DOHH2 (cell line): Measurements from ENCODE around the gene ZNF100.
"Not testable (repeated sequence)": the region's sequence is repeated elsewhere in the genome, so short reads cannot be mapped to it uniquely, and the experiment has no call there.

Source experiments
- H3F3A ChIP-seq: fragments of 200-600 bp; sonication (generic), shearing (Covaris generic); 2 replicates; pipeline ENCODE4 v1.6.0; 2016; ENCODE audit warnings: antibody characterized with exemption, mild to moderate bottlenecking; ENCODE audit not compliant: control insufficient read depth, insufficient read depth
- H3K27ac ChIP-seq: fragments of 200-600 bp; sonication (generic); 2 replicates; pipeline ENCODE4 v1.5.1; 2014; ENCODE audit warnings: low read depth, mild to moderate bottlenecking, low read length, moderate library complexity
- H3K27me3 ChIP-seq: fragments of 200-600 bp; sonication (generic); 2 replicates; pipeline ENCODE4 v1.6.1; 2014; ENCODE audit warnings: mild to moderate bottlenecking, low read length, mixed read lengths; ENCODE audit not compliant: control insufficient read depth
- H3K36me3 ChIP-seq: fragments of 200-600 bp; sonication (generic); 2 replicates; pipeline ENCODE4 v1.6.1; 2014; ENCODE audit warnings: mild to moderate bottlenecking, low read length, moderate library complexity, mixed read lengths; ENCODE audit not compliant: control insufficient read depth
- H3K4me1 ChIP-seq: fragments of 200-600 bp; sonication (generic); 2 replicates; pipeline ENCODE4 v1.6.1; 2014; ENCODE audit warnings: mild to moderate bottlenecking, low read length, mixed read lengths; ENCODE audit not compliant: control insufficient read depth
- H3K4me2 ChIP-seq: fragments of 200-600 bp; sonication (generic); 2 replicates; pipeline ENCODE4 v1.6.0; 2014; ENCODE audit warnings: mild to moderate bottlenecking, low read length, moderate library complexity
- H3K4me3 ChIP-seq: fragments of 200-600 bp; sonication (generic); 2 replicates; pipeline ENCODE4 v1.5.1; 2014; ENCODE audit warnings: mild to moderate bottlenecking, low read length, mixed read lengths
- H3K79me2 ChIP-seq: fragments of 200-600 bp; sonication (generic); 2 replicates; pipeline ENCODE4 v1.6.1; 2014; ENCODE audit warnings: mild to moderate bottlenecking, low read length, mixed read lengths; ENCODE audit not compliant: control insufficient read depth
- H3K9me2 ChIP-seq: fragments of 200-600 bp; sonication (generic); replicated peaks from 2 replicates; pipeline ENCODE4 v1.6.1; 2014; ENCODE audit warnings: mild to moderate bottlenecking, low read length, mixed read lengths; ENCODE audit not compliant: control insufficient read depth
- H3K9me3 ChIP-seq: fragments of 200-600 bp; sonication (generic); 2 replicates; pipeline ENCODE4 v1.6.1; 2014; ENCODE audit warnings: antibody characterized with exemption, low read length, mixed read lengths; ENCODE audit not compliant: control insufficient read depth, insufficient read depth
- H4K20me1 ChIP-seq: fragments of 200-600 bp; sonication (generic); 2 replicates; pipeline ENCODE4 v1.6.0; 2014; ENCODE audit warnings: low read depth, mild to moderate bottlenecking, antibody characterized with exemption, low read length, moderate library complexity; ENCODE audit not compliant: control insufficient read depth, insufficient read depth
- CTCF ChIP-seq: fragments of 200-600 bp; sonication (generic); IDR thresholded peaks from one replicate; pipeline ENCODE4 v1.5.1; 2014; ENCODE audit warnings: antibody characterized with exemption, mild to moderate bottlenecking, low read depth, low read length; ENCODE audit not compliant: poor library complexity, severe bottlenecking
- EZH2phosphoT487 ChIP-seq: fragments of 200-600 bp; sonication (generic); IDR thresholded peaks from 2 replicates; pipeline ENCODE4 v1.6.1; 2017; ENCODE audit warnings: borderline replicate concordance, mild to moderate bottlenecking, antibody characterized with exemption, low read length, moderate library complexity, mixed read lengths

ZNF100 gene

GRCh38 chr19:21749090-21749489 lies 18.3 kb downstream of the ZNF100 start:
- Histone ChIP-seq H3K4me1 (no peaks in the 10 kb centered on the region), H4K20me1 (no peaks in the 10 kb centered on the region), H3K27ac (no peak overlapping the region), H3K9me3 (peaks cover 9% of the 10 kb centered on the region), H3K4me3 (no peak overlapping the region), H3K4me2 (no peak overlapping the region), H3K79me2 (peaks cover 46% of the 10 kb centered on the region), H3K27me3 (no peaks in the 10 kb centered on the region), H3K9me2 (no peaks in the 10 kb centered on the region), H3F3A (no peaks in the 10 kb centered on the region), H3K36me3 (peaks cover 89% of the 10 kb centered on the region)
- TF ChIP-seq CTCF (no peak), EZH2phosphoT487 (no peak)

DNA sequence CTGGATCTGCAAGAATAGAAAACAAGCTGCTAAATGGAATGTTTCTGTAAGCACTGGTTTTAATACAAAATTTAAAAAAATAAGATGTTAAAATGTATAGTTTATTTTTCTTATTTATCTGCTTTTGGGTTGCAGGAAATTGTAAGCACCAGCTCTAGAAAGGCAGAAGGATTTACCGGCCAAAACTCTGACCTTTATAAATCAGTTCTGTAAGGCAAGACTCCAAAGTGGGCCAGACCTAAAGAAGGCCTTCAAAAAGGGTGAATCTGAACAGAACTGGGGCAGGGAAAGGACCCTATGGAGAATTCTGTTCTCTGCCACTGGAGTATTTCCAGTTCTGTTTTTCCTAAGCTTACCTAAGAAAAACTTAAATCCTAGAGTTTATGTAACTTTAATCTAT lies 19.3 kb downstream of the ZNF100 start:
- Histone ChIP-seq H3K79me2 (peaks cover 42% of the 10 kb centered on the region), H3F3A (peaks cover 3% of the 10 kb centered on the region; the same call in 1 of the 2 replicates), H3K27me3 (no peaks in the 10 kb centered on the region), H3K9me3 (peaks cover 7% of the 10 kb centered on the region; the same call in 1 of the 2 replicates), H3K4me2 (no peak overlapping the region), H3K4me1 (no peaks in the 10 kb centered on the region), H4K20me1 (no peaks in the 10 kb centered on the region), H3K27ac (no peak overlapping the region), H3K9me2 (no peaks in the 10 kb centered on the region), H3K36me3 (peaks cover 86% of the 10 kb centered on the region), H3K4me3 (no peak overlapping the region)
- TF ChIP-seq EZH2phosphoT487 (no peak), CTCF (no peak)

GRCh38 chr19:21740559-21740958 lies 26.8 kb downstream of the ZNF100 start:
- no peak overlapping the region for H3K27ac ChIP-seq
- TF ChIP-seq EZH2phosphoT487 (no peak), CTCF (no peak)
- peaks cover 66% of the 10 kb centered on the region for H3K36me3 ChIP-seq
- H3F3A ChIP-seq: peaks cover 3% of the 10 kb centered on the region; the same call in 1 of the 2 replicates
- no peaks in the 10 kb centered on the region for H3K9me2 ChIP-seq
- H3K4me2 ChIP-seq: no peak overlapping the region
- H3K4me3 ChIP-seq: no peak overlapping the region
- H4K20me1 ChIP-seq: no peaks in the 10 kb centered on the region
- no peaks in the 10 kb centered on the region for H3K27me3 ChIP-seq
- peaks cover 6% of the 10 kb centered on the region; the same call in 1 of the 2 replicates for H3K9me3 ChIP-seq
- no peaks in the 10 kb centered on the region for H3K4me1 ChIP-seq
- no peaks in the 10 kb centered on the region for H3K79me2 ChIP-seq

GRCh38 chr19:21726942-21727747 lies 40.2 kb downstream of the ZNF100 start:
- H3K4me3 ChIP-seq, H3K27ac ChIP-seq, H3K9me2 ChIP-seq, H3F3A ChIP-seq, H4K20me1 ChIP-seq, H3K27me3 ChIP-seq, H3K79me2 ChIP-seq, H3K4me2 ChIP-seq, H3K4me1 ChIP-seq: not testable (repeated sequence)
- peaks cover 23% of the 10 kb centered on the region for H3K9me3 ChIP-seq
- peaks cover 37% of the 10 kb centered on the region for H3K36me3 ChIP-seq
